ENCODE data around the gene IFTAP.

IFTAP gene, protein sequence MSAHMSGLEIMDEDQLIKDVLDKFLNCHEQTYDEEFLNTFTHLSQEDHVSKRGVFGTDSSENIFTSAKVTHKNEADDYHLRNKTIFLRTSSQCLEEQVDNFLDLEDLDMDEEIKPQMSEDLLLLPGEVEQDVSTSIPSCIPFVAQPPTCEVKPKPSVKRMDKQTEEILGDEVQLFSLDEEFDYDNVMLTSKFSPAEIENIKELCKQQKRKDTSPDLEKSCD

DNA sequence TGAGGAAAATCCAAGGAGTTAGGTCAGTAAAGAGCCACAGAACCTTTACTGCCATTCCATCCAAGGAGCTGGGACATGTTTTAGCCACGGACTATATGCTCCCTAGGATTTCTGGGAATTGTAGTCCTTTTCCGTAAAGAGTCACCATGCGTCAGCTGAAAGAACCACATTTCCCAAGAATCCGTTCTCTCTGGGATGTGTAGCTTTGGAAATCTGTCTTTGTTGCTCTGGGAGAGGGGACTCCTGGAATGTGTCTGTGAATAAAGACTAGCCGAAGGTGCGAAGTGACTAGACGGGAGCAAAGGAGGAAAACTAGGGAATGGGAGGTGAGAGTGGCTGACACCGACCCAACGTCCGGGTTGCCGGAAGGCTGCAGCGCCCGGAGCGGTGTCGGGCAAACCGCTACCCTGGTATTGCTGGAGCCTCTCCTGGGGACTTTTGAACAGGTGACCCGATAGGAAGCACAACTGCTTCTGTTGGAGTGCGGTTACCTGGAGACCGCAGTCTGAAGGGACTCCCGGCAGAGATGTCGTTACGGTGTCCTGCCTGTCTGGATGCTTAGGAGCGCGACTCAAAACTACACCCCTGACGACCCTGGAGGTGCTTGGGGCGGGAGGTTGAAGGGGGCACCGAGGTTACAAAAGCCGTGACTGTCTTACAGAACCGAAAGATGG, at the start of gene IFTAP:
TSS of gene IFTAP (plus strand) at position 187 of the 674 bp plus-strand sequence. CDS start 15,602 bp downstream, outside the sequence.
- TF ChIP-seq GATA3 (IDR thresholded peaks at IDR 0.05; ENCODE audit: low read depth, low read length): no peak
- TF ChIP-seq GATA2 (IDR thresholded peaks at IDR 0.05; ENCODE audit: low read depth, low read length): no peak

DNA sequence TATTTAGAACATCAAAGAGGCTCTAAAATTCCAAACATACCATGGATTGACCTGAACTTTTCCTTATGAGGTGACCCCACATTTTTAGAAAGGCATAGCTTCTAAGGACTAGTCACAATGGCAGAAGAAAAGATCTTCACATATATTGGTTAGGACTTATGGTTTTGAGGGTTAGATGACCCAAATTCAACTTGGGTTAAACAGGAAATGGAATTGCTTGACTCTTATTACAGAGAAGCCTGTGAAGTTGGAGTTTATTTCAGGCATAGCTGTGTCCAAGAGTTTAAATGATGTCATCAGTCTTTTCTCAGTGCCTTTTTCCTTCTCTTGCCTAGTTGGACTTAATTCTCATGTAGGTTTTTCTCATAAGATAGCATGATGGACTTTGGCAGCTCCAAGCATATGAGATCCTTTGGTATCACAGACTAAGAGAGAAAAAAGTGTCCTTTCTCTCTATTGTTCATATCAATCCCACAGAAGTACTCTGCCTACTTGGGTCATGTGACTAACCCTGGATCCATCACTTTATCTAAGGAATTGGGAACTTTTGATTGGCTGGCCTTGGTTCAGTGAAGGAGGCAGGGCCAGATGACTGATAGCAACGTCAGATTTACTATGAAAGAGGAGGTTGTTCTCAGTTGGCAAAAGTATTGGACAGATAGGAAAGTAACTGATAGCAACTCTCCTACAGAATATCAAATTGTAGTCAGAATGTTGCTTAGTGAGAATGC, 43.8 kb upstream of the IFTAP start:
- TF ChIP-seq GATA3 (IDR thresholded peaks at IDR 0.05; ENCODE audit: low read depth, low read length) (no peak), GATA2 (IDR thresholded peaks at IDR 0.05; ENCODE audit: low read depth, low read length) (no peak)

DNA sequence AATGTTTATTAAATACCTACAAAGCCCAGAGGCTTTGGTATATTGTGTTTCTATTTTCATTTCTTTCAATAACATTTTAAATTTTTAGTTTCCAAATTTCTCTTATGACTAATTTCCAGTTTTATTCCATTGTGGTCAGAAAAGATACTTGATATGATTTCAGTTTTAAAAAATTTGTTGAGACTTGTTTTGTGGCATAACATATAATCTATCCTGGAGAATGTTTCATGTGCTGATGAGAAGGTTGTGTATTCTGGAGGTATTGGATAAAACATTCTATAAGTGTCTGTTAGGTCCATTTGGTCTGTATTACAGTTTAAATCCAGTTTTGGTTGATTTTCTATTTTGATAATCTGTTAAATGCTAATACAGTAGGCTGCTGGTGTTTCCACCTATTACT, 36.3 kb upstream of the IFTAP start:
- TF ChIP-seq GATA3 (IDR thresholded peaks at IDR 0.05; ENCODE audit: low read depth, low read length): no peak
- TF ChIP-seq GATA2 (IDR thresholded peaks at IDR 0.05; ENCODE audit: low read depth, low read length): no peak

DNA sequence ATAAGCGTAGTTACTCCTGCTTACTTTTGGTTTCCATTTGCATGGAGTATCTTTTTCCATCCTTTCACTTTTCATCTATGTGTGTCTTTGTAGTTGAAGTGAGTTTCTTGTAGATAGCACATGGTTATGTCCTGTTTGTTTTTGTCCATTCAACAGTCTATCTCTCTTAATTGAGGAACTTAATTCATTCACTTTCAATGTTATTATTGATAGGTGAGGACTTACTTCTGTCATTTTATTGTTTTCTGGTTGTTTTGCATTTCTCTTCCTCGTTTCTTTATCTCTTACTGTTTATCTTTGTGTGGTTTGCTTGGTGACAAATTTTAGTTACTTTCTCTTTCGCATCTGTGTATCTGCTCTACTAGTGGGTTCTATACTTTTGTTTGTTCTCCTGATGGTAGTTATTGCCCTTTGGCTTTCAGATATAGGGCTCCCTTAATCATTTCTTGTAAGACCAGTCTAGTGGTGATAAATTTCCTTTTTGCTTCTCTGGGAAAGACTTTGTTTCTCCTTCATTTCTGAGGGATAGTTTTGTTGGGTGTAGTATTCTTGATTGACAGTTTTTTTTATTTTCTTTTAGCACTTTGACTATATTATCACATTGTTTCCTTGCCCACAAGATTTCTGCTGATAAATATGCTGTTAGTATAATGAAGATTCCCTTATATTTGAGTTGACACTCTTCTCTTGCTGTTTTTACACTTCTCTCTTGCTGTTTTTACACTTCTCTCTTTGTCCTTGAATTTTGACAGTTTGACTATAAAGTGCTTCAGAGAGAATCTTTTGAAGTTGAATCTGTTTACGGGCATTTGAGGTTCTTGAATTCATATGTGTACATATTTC, 35.5 kb upstream of the IFTAP start:
- TF ChIP-seq GATA2 (IDR thresholded peaks at IDR 0.05; ENCODE audit: low read depth, low read length) (no peak), GATA3 (IDR thresholded peaks at IDR 0.05; ENCODE audit: low read depth, low read length) (no peak)

DNA sequence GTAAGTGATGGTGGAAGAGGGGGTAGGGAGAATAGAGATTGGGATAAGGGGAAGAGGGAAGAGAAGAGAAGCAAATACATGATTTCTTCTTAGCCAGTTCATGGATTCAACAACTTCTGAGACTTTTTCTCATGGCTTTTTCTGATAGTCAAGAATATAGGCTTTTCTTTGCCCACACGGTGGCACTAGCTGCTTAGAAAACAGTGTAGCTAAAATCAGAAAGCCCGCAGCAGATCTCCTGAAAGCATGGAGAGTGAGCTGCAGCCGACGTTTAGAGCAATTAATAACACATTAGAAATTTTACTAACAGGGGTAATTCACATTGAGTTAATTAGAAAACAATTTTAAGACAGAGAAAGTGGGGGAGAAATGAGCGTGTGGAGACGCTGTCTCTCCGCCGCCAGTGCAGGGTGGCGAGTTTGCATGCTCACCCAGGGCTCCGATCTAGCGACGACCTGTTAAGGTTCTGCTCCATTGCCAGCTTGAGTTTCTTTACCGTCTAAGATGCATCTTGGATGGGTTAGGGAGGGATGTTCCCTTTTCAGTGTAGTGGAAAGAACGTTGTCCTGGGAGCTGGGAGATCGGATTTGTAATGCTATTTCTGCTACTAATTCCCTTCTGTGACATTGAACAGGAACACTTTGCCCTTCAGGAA, 29.8 kb upstream of the IFTAP start:
- no peak for TF ChIP-seq GATA3 (IDR thresholded peaks at IDR 0.05; ENCODE audit: low read depth, low read length)
- no peak for TF ChIP-seq GATA2 (IDR thresholded peaks at IDR 0.05; ENCODE audit: low read depth, low read length)

DNA sequence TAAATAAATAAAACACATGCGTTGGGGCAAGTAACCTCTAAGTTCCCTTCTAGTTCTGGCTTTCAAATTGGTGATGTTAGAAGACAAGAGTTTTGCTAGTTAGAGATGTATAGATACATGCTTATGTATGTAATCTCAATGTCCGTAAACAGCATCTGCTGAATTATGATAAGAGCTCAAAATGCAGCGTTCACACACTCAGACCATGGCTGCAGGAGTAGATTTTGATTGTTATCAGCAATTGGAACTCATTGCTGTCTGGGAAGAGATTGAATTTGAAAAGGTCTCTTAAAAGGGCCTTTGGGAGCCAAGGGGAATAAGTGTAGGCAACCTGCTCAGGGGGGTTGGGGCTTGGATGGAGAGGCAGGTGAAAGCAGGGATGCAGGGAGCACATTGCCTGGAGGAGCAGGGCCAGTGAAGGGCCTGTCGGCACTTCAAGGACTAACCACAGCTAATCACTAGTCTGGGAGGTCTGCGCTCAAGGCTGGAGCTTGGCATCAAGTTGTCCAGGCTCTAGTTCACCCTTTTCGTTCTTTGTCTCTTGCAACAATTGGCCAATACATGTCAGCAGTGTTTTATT, 29.2 kb upstream of the IFTAP start:
- TF ChIP-seq GATA2 (IDR thresholded peaks at IDR 0.05; ENCODE audit: low read depth, low read length) (peak; percentile 99), GATA3 (IDR thresholded peaks at IDR 0.05; ENCODE audit: low read depth, low read length) (peak; percentile 99)

DNA sequence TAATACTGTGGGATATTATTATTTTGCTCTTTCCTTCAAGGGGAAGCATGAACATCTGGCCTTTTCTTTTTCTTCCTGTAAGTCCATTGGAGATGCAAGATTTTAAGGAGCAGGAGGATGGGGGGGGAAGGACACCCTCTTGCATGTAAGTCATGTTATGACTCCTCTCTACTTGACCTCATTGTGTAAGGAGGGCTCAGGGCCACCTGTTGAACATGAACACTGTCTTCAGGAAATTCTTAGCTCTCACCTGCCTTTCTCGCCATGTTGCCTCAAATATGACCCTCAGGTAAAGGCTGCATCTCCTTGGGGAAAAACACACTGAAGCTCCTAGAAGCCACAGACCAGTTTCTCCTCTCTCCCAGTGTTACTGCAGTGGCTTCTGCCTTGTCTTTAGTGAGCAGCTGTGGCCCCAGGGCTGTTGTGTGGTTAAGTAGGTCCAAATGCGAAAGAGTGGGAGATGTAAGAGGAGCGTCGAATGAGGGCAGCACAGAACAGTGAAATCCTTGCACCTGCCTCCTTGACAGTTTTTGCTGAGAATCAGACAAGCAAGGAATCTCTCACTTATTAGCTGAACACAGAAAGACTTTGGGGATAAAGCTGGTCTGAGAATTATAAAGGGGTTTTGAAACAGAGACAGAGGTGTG, 27.8 kb upstream of the IFTAP start:
- no peak for TF ChIP-seq GATA3 (IDR thresholded peaks at IDR 0.05; ENCODE audit: low read depth, low read length)
- TF ChIP-seq GATA2 (IDR thresholded peaks at IDR 0.05; ENCODE audit: low read depth, low read length): no peak

DNA sequence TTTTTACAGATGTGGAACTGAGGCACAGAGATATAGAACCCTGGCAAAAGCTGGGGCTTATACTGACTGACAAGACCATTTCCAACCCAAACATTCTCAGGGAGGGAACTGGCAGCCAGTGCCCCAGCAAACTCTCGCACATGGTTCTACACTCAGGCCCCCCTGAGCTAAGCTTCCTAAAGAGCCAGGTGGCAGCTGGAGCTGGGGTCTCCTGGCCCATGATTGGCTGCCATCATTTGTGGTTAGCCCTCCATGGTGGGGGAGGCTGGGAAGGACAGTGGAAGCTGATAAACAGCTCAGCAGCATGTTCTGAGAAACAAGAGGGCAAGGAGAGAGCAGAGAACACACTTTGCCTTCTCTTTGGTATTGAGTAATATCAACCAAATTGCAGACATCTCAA, 26.6 kb upstream of the IFTAP start, which contains the start of gene RAG1:
TSS of gene RAG1 (plus strand) at position 314 of the 400 bp plus-strand sequence. CDS start 5,298 bp downstream, outside the sequence.
- TF ChIP-seq GATA3 (IDR thresholded peaks at IDR 0.05; ENCODE audit: low read depth, low read length): no peak
- TF ChIP-seq GATA2 (IDR thresholded peaks at IDR 0.05; ENCODE audit: low read depth, low read length): no peak

DNA sequence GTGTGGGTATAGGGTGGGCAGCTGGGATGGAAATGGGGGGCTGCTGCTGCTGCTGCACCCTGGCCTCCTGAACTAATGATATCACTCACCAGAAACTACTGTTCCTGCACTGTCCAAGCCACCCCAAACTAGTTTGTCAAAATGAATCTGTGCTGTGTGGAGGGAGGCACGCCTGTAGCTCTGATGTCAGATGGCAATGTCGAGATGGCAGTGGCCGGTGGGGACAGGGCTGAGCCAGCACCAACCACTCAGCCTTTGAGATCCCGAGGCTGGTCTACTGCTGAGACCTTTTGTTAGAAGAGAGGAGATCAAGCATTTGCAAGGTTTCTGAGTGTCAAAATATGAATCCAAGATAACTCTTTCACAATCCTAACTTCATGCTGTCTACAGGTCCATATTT, 25.2 kb upstream of the IFTAP start:
- no peak for TF ChIP-seq GATA3 (IDR thresholded peaks at IDR 0.05; ENCODE audit: low read depth, low read length)
- no peak for TF ChIP-seq GATA2 (IDR thresholded peaks at IDR 0.05; ENCODE audit: low read depth, low read length)

DNA sequence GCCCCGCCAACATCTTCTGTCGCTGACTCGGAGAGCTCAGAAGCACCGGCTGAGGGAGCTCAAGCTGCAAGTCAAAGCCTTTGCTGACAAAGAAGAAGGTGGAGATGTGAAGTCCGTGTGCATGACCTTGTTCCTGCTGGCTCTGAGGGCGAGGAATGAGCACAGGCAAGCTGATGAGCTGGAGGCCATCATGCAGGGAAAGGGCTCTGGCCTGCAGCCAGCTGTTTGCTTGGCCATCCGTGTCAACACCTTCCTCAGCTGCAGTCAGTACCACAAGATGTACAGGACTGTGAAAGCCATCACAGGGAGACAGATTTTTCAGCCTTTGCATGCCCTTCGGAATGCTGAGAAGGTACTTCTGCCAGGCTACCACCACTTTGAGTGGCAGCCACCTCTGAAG, 19.8 kb upstream of the IFTAP start:
- TF ChIP-seq GATA3 (IDR thresholded peaks at IDR 0.05; ENCODE audit: low read depth, low read length): no peak
- TF ChIP-seq GATA2 (IDR thresholded peaks at IDR 0.05; ENCODE audit: low read depth, low read length): no peak

DNA sequence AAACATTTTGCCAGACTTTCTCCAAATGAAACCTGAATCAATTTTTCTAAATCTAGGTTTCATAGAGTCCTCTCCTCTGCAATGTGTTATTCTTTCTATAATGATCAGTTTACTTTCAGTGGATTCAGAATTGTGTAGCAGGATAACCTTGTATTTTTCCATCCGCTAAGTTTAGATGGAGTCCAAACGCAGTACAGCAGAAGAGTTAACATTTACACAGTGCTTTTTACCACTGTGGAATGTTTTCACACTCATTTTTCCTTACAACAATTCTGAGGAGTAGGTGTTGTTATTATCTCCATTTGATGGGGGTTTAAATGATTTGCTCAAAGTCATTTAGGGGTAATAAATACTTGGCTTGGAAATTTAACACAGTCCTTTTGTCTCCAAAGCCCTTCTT, 16.9 kb upstream of the IFTAP start:
- TF ChIP-seq GATA3 (IDR thresholded peaks at IDR 0.05; ENCODE audit: low read depth, low read length): no peak
- no peak for TF ChIP-seq GATA2 (IDR thresholded peaks at IDR 0.05; ENCODE audit: low read depth, low read length)

DNA sequence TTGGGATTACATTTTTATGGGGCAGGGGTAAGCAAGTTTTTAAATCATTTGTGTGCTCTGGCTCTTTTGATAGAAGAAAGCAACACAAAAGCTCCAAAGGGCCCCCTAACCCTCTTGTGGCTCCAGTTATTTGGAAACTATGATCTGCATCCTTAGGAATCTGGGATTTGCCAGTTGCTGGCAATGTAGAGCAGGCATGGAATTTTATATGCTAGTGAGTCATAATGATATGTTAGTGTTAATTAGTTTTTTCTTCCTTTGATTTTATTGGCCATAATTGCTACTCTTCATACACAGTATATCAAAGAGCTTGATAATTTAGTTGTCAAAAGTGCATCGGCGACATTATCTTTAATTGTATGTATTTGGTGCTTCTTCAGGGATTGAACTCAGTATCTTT, 16.4 kb upstream of the IFTAP start:
- TF ChIP-seq GATA2 (IDR thresholded peaks at IDR 0.05; ENCODE audit: low read depth, low read length): no peak
- no peak for TF ChIP-seq GATA3 (IDR thresholded peaks at IDR 0.05; ENCODE audit: low read depth, low read length)

DNA sequence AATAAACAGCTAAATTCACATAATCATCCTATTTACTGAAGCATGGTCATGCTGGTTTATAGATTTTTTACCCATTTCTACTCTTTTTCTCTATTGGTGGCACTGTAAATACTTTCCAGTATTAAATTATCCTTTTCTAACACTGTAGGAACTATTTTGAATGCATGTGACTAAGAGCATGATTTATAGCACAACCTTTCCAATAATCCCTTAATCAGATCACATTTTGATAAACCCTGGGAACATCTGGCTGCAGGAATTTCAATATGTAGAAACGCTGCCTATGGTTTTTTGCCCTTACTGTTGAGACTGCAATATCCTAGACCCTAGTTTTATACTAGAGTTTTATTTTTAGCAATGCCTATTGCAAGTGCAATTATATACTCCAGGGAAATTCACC, 15.8 kb upstream of the IFTAP start:
- TF ChIP-seq GATA2 (IDR thresholded peaks at IDR 0.05; ENCODE audit: low read depth, low read length): peak; percentile 19; the same call in 1 of the 2 replicates
- TF ChIP-seq GATA3 (IDR thresholded peaks at IDR 0.05; ENCODE audit: low read depth, low read length): peak; percentile 42; the same call in 1 of the 2 replicates

Data from SH-SY5Y (cell line).